GM13976 (cell line): ENCODE measurements around the gene ROMO1.

Source experiments
- DNase-seq: peaks from one replicate; pipeline ENCODE4 v3.0.0; 2012; ENCODE audit warnings: low spot score
- CTCF ChIP-seq: IDR thresholded peaks from 2 replicates; pipeline ENCODE4 v1.5.1; 2012; ENCODE audit warnings: borderline replicate concordance, mild to moderate bottlenecking; ENCODE audit not compliant: insufficient read depth; ENCODE audit errors: extremely low read depth, missing control alignments, control extremely low read depth
- in situ Hi-C: fragments of 300-500 bp; cut with MboI; formaldehyde crosslinking; loops from one replicate; pipeline ENCODE4 v1.12.0; 2022; ENCODE audit warnings: low sequenced_read_pairs, mixed read lengths, inconsistent platforms; ENCODE audit not compliant: unreplicated experiment

Gene ROMO1

GRCh38 chr20:35699127-35699956, at the start of gene ROMO1, which contains the start of gene NFS1:
ROMO1 (plus strand) TSS chr20:35699405; CDS start chr20:35699633, 228 bp downstream.
NFS1 (minus strand) TSS chr20:35699352; CDS start chr20:35699288, 64 bp downstream.
- DNase-seq, result peak; percentile 95
- in situ Hi-C loops, result no loop called here
- TF ChIP-seq CTCF, result peak; percentile 13

DNA sequence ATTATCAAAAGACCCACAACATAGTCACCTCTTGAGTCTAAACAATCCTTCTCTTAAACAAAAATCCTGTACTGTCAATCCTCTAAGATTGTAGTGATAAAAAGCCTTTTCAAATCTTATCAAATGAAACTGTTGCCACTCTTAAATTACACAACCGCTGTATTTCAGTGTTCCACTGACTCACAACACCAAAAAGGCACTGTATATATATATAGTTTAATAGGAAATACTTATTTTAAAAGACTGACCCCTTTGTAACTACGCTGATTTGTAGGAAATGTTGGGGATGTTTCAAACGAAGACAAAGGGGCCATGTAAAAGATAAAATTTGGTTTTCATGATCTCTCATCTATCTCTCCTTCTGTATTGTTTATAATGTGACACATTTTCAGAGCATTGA, 48.6 kb upstream of the ROMO1 start:
- no peak for DNase-seq
- TF ChIP-seq CTCF, result no peak
- in situ Hi-C loops, result no loop called here

DNA sequence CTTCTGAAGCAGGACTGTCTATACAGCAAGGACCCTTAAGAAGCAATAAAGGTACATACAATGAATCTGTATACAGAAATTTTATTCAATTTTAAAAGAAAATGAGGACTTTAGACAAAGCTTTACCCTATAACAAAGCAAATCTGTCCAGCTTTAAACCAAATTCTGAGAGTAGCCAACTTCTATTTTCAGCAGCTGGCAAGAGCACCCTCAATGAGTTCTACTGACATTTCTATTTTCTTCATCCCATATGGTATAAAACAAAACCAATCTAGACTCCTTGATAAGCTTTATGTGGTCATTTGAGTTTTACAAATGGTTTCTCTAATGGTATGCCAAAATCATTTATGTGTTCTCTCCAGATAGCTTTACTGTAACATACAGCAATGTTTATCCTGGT, 47.2 kb upstream of the ROMO1 start:
- TF ChIP-seq CTCF, result no peak
- in situ Hi-C loops, result no loop called here
- no peak for DNase-seq

- in situ Hi-C loops, result no loop called here
- DNase-seq, result no peak
- TF ChIP-seq CTCF, result no peak
These were observed 46.4 kb upstream of the ROMO1 start for GRCh38 chr20:35652641-35653429.

DNA sequence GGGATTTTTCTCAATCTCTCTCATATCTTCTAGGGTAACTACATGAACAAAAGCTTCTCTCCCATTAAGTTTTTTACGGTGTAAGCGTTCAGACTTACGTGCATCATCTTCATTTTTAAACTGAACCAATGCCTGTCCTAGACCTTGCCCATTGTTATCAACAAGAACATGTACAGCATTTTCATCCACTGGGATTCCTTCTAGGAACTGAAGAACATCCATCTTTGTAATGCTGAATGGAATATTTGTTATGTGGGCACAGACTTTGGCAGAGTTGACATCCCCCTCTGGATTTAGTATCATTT, 45.8 kb upstream of the ROMO1 start:
- TF ChIP-seq CTCF, result no peak
- in situ Hi-C loops, result no loop called here
- DNase-seq, result no peak

DNA sequence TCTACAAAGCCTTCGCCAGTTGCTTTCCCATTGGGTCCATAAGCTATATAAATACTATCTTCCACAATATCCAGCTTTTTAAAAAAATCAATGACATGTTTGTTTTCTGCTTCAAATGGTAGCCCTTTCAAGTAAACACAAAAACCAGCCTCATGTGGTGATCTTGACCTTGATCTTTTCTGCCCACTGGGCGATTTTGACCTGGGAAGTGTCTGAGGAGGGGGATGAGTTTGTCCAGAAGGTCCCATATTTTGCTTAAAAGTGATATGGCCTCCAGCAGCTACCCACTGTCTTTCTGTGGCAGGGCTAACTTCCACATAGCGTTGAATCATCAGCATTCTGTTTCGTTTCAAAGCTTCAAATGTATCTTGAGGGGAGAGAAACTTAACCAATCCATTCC, 45.3 kb upstream of the ROMO1 start:
- no peak for TF ChIP-seq CTCF
- in situ Hi-C loops, result no loop called here
- DNase-seq, result no peak
